ENCODE results near the gene MAD2L1BP. TPM values are rescaled to one million over a fixed set of nuclear protein-coding genes. Genes with fewer than 3 reads are reported as not detected.

The MAD2L1BP gene
- total and polyA plus RNA-seq, 2 of the 4 experiments (the other 2 are of a cell fraction), result 28.1 to 50.2 TPM

DNA sequence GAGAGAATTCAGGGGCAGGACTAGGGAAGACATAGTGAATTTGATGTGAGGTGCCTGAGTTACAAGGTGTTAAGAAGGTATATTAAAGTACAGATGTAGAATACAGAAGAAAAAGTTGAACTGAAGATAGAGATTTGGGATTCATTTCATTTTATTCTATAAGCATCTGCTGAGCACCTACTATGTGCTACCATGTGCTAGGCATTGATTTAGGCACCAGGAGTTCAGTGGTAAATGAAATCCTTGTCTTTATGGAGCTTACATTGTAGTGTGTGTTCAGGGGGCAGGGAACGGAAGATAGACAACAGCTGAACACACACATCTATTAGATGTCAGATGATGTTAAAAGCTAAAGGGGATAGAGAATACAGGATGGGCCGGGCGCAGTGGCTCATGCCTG lies 12.0 kb downstream of the MAD2L1BP start:
- dilution Hi-C loops (cut with HindIII; ENCODE audit: low sequenced_read_pairs, unreplicated experiment), result no loop called here
- H3K9ac ChIP-seq (ENCODE audit: low read depth, low read length), result no peak overlapping the region
- no peak overlapping the region for H3K4me3 ChIP-seq (ENCODE audit: insufficient read depth, low read depth, low read length)
- 0 out of 4 replicates have a peak, but pooled peaks cover 0 to 1% of the 10 kb centered on the region in 2 experiments for H3K79me1 ChIP-seq (ENCODE audit: low read depth in 1 of 2, low read length in 2 of 2)
- H2BK5ac ChIP-seq (ENCODE audit: low read depth, low read length, poor library complexity, severe bottlenecking), result no peak overlapping the region
- no peak for ATAC-seq (ENCODE audit: low read depth)
- no peaks in the 10 kb centered on the region for H4K20me1 ChIP-seq (ENCODE audit: insufficient read depth, low read length)
- no peak overlapping the region for H3K14ac ChIP-seq (replicated peaks; ENCODE audit: low read depth, low read length)
- H3K4me2 ChIP-seq (ENCODE audit: low read depth, low read length), result no peak overlapping the region
- peaks cover 2% of the 10 kb centered on the region for H3K36me3 ChIP-seq (ENCODE audit: control insufficient read depth, insufficient read depth, low read length)
- H3K27ac ChIP-seq (ENCODE audit: insufficient read depth, low read length), result no peak overlapping the region
- no peak overlapping the region for H2BK15ac ChIP-seq (ENCODE audit: low read depth, low read length)
- no CpG with 5 or more reads among the region's 3 CpGs for WGBS, 2 experiments (ENCODE audit: extremely low coverage in 2 of 2, insufficient read length in 1 of 2)
- no peak overlapping the region for H2AK9ac ChIP-seq (replicated peaks; ENCODE audit: low read depth, low read length, poor library complexity)
- ChIA-PET CTCF (no interaction called here), POLR2A (ENCODE audit: unreplicated experiment) (no interaction called here)
- no peak overlapping the region for H4K5ac ChIP-seq (ENCODE audit: low read depth, low read length)
- no peaks in the 10 kb centered on the region; the same call in 1 of the 2 replicates for H3K27me3 ChIP-seq (ENCODE audit: control insufficient read depth, insufficient read depth, low read length)
- DNase-seq, result no peak
- no peak overlapping the region for H3K18ac ChIP-seq (ENCODE audit: low read depth, low read length)
- 0 out of 2 replicates have a peak, but pooled peaks cover 5% of the 10 kb centered on the region for H3K9me1 ChIP-seq (ENCODE audit: insufficient read depth, low read length)
- no peak overlapping the region for H2BK20ac ChIP-seq (ENCODE audit: low read depth, low read length)
- H3K4ac ChIP-seq (ENCODE audit: low read depth, low read length), result no peak overlapping the region
- in situ Hi-C loops (cut with MboI; ENCODE audit: low sequenced_read_pairs), result no loop called here
- no peak overlapping the region for H2AFZ ChIP-seq (replicated peaks; ENCODE audit: low read length, poor library complexity)
- no peak overlapping the region for H2BK120ac ChIP-seq (ENCODE audit: low read depth, low read length)
- no peaks in the 10 kb centered on the region for H3K9me3 ChIP-seq (ENCODE audit: control insufficient read depth, insufficient read depth, low read length)
- TF ChIP-seq MXI1 (IDR thresholded peaks at IDR 0.05; ENCODE audit: borderline replicate concordance, low read depth, low read length) (no peak), SMC3 (IDR thresholded peaks at IDR 0.05; ENCODE audit: low read depth, low read length) (no peak), POLR2A (IDR thresholded peaks at IDR 0.05; ENCODE audit: low read depth, low read length) (no peak), CHD1 (IDR thresholded peaks at IDR 0.05; ENCODE audit: low read depth, low read length) (no peak), FOS (IDR thresholded peaks at IDR 0.05; ENCODE audit: low read depth, low read length) (no peak), CEBPB (IDR thresholded peaks at IDR 0.05; ENCODE audit: low read depth, low read length) (no peak), MAFK (IDR thresholded peaks at IDR 0.05; ENCODE audit: low read depth, low read length) (no peak)
- TF ChIP-seq, protein P1, sequence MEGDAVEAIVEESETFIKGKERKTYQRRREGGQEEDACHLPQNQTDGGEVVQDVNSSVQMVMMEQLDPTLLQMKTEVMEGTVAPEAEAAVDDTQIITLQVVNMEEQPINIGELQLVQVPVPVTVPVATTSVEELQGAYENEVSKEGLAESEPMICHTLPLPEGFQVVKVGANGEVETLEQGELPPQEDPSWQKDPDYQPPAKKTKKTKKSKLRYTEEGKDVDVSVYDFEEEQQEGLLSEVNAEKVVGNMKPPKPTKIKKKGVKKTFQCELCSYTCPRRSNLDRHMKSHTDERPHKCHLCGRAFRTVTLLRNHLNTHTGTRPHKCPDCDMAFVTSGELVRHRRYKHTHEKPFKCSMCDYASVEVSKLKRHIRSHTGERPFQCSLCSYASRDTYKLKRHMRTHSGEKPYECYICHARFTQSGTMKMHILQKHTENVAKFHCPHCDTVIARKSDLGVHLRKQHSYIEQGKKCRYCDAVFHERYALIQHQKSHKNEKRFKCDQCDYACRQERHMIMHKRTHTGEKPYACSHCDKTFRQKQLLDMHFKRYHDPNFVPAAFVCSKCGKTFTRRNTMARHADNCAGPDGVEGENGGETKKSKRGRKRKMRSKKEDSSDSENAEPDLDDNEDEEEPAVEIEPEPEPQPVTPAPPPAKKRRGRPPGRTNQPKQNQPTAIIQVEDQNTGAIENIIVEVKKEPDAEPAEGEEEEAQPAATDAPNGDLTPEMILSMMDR (conservative IDR thresholded peaks at IDR 0.05; ENCODE audit: low read depth, low read length), result no peak
- TF ChIP-seq, protein P2, sequence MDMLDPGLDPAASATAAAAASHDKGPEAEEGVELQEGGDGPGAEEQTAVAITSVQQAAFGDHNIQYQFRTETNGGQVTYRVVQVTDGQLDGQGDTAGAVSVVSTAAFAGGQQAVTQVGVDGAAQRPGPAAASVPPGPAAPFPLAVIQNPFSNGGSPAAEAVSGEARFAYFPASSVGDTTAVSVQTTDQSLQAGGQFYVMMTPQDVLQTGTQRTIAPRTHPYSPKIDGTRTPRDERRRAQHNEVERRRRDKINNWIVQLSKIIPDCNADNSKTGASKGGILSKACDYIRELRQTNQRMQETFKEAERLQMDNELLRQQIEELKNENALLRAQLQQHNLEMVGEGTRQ (IDR thresholded peaks at IDR 0.05; ENCODE audit: low read depth, low read length), result no peak
- no peak overlapping the region for H2AK5ac ChIP-seq (ENCODE audit: low read depth, low read length)
- H4K8ac ChIP-seq (ENCODE audit: low read depth in 2 of 2, low read length in 2 of 2), result no peak overlapping the region
- intact Hi-C loops (cut with micrococcal nuclease), result no loop called here
- H3K56ac ChIP-seq (ENCODE audit: extremely low read depth, insufficient read depth, low read length), result no peak overlapping the region
- H4K91ac ChIP-seq (ENCODE audit: insufficient read depth, low read depth, low read length), result no peak overlapping the region
- H3K23ac ChIP-seq (ENCODE audit: low read depth, low read length), result no peak overlapping the region
- no TSS peak for BruUV-seq (replicated peaks)
- no peaks in the 10 kb centered on the region for H3K4me1 ChIP-seq (ENCODE audit: control insufficient read depth, insufficient read depth, low read length)

Data from IMR-90 (cell line).